ENCODE results near the gene DENND4A.
"Not testable (repeated sequence)": the region's sequence is repeated elsewhere in the genome, so short reads cannot be mapped to it uniquely, and the experiment has no call there.

The DENND4A gene

GRCh38 chr15:65778701-65779100 lies 13.4 kb downstream of the DENND4A start:
- not testable (repeated sequence) for H3K4me1 ChIP-seq (ENCODE audit: control insufficient read depth, insufficient read depth, low read length); H3K36me3 ChIP-seq (ENCODE audit: control insufficient read depth, insufficient read depth, low read length); H3K27me3 ChIP-seq (ENCODE audit: control insufficient read depth, insufficient read depth, low read length); H3K4me3 ChIP-seq (ENCODE audit: low read depth, low read length); H3K9me3 ChIP-seq (ENCODE audit: control insufficient read depth, insufficient read depth, low read length); H3K9ac ChIP-seq (ENCODE audit: low read depth, low read length)

DNA sequence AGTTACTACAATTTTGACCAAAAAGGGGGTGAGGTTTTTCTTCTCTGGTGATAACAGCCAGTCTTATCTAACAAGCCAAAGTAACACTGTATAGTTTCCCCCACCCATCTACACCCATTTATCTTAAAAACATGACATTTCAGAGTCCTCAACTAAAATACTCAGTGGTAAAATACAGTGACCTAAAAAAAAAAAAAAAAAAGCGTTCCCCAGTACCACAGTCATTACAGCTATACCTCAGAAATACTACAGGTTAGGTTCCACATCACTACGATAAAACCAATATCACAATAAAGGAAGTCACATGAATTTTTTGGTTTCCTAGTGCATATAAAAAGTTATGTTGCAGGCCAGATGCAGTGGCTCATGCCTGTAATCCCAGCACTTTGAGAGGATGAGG lies 13.8 kb downstream of the DENND4A start:
- no peaks in the 10 kb centered on the region for H3K36me3 ChIP-seq (ENCODE audit: control insufficient read depth, insufficient read depth, low read length)
- no peaks in the 10 kb centered on the region for H3K27me3 ChIP-seq (ENCODE audit: control insufficient read depth, insufficient read depth, low read length)
- H3K4me3 ChIP-seq (ENCODE audit: low read depth, low read length) = no peak overlapping the region
- no peaks in the 10 kb centered on the region for H3K4me1 ChIP-seq (ENCODE audit: control insufficient read depth, insufficient read depth, low read length)
- no peaks in the 10 kb centered on the region for H3K9me3 ChIP-seq (ENCODE audit: control insufficient read depth, insufficient read depth, low read length)
- no peak overlapping the region for H3K9ac ChIP-seq (ENCODE audit: low read depth, low read length)

DNA sequence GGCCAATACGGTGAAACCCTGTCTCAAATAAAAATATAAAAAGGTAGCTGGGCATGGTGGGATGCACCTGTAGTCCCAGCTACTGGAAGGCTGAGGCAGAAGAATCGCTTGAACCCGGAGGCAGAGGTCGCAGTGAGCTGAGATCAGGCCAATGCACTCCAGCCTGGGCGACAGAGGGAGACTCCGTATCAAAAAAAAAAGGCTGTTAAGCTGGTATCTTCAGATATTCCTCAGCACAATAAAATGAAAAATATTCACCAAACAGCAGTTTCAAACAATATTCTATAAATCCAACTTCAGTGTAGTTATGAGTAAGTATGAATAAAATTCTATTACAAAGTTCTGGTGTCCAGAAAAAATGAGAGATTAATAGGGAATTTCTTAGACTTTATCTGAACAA lies 14.2 kb downstream of the DENND4A start:
- H3K4me1 ChIP-seq (ENCODE audit: control insufficient read depth, insufficient read depth, low read length) = no peaks in the 10 kb centered on the region
- no peak overlapping the region for H3K9ac ChIP-seq (ENCODE audit: low read depth, low read length)

GRCh38 chr15:65777053-65777452 lies 15.0 kb downstream of the DENND4A start:
- H3K36me3 ChIP-seq (ENCODE audit: control insufficient read depth, insufficient read depth, low read length) = no peaks in the 10 kb centered on the region
- H3K4me3 ChIP-seq (ENCODE audit: low read depth, low read length) = no peak overlapping the region
- H3K27me3 ChIP-seq (ENCODE audit: control insufficient read depth, insufficient read depth, low read length) = no peaks in the 10 kb centered on the region
- H3K9me3 ChIP-seq (ENCODE audit: control insufficient read depth, insufficient read depth, low read length) = no peaks in the 10 kb centered on the region
- no peak overlapping the region for H3K9ac ChIP-seq (ENCODE audit: low read depth, low read length)
- H3K4me1 ChIP-seq (ENCODE audit: control insufficient read depth, insufficient read depth, low read length) = no peaks in the 10 kb centered on the region

More for the DNA sequence above, 14.2 kb downstream of the DENND4A start:
- no peaks in the 10 kb centered on the region for H3K27me3 ChIP-seq (ENCODE audit: control insufficient read depth, insufficient read depth, low read length)
- no peak overlapping the region for H3K4me3 ChIP-seq (ENCODE audit: low read depth, low read length)
- H3K9me3 ChIP-seq (ENCODE audit: control insufficient read depth, insufficient read depth, low read length) = no peaks in the 10 kb centered on the region
- H3K36me3 ChIP-seq (ENCODE audit: control insufficient read depth, insufficient read depth, low read length) = no peaks in the 10 kb centered on the region

DNA sequence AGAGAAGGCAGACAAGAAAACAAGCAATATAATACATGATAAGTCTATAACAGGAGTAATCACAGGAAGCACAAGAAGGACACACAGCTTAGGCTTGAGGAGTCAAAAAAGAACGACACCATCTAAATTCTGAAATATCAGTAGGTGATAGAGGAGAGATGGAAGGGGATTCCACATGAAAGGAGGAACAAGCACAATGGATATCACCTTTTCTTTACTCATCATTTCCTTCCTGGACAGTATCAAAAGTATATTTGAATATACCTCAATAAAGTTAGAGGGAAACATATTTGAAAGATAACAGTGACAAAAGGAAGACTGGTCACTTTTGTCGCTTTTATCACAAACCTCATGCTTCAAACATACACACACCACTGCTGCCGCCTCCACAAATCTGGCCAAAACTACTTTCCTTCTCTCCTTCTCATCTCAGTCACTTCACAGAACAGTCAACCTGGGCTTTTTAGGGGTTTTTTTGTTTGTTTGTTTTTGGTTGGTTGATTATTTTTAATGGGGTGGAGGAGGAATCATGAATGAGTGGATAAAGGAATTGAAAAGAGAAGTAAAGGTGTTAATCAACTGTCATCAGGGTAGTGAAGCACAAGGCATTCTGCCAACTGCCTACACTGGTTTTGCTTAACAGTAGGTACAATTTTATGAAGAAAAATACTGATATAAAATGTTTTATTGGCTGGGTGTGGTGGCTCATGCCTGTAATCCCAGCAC lies 18.5 kb downstream of the DENND4A start:
- H3K27me3 ChIP-seq (ENCODE audit: control insufficient read depth, insufficient read depth, low read length) = no peaks in the 10 kb centered on the region
- no peak overlapping the region for H3K4me3 ChIP-seq (ENCODE audit: low read depth, low read length)
- no peaks in the 10 kb centered on the region for H3K36me3 ChIP-seq (ENCODE audit: control insufficient read depth, insufficient read depth, low read length)
- H3K4me1 ChIP-seq (ENCODE audit: control insufficient read depth, insufficient read depth, low read length) = peaks cover 9% of the 10 kb centered on the region
- H3K9me3 ChIP-seq (ENCODE audit: control insufficient read depth, insufficient read depth, low read length) = no peaks in the 10 kb centered on the region
- no peak overlapping the region for H3K9ac ChIP-seq (ENCODE audit: low read depth, low read length)

DNA sequence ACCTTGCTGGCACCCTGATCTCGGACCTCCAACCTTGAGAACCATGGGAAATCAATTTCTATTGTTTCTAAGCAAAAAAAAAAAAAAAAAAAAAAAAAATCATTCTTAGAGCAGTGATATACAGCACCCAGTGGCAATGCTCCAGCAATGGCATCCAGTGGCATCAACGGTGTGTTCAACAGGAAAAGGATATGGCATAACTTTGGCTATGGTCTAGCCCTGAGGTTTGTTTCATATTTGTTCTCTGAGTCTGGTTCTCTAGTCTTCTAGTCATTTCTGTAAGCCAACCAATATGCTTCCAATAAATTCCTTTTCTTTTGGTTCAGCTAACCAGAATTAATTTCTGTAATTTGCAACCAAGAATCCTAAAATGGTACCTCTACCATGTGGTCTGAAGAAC lies 19.2 kb downstream of the DENND4A start:
- no peak overlapping the region for H3K4me3 ChIP-seq (ENCODE audit: low read depth, low read length)
- no peaks in the 10 kb centered on the region for H3K36me3 ChIP-seq (ENCODE audit: control insufficient read depth, insufficient read depth, low read length)
- no peaks in the 10 kb centered on the region for H3K9me3 ChIP-seq (ENCODE audit: control insufficient read depth, insufficient read depth, low read length)
- H3K9ac ChIP-seq (ENCODE audit: low read depth, low read length) = no peak overlapping the region
- H3K4me1 ChIP-seq (ENCODE audit: control insufficient read depth, insufficient read depth, low read length) = peaks cover 9% of the 10 kb centered on the region
- H3K27me3 ChIP-seq (ENCODE audit: control insufficient read depth, insufficient read depth, low read length) = no peaks in the 10 kb centered on the region

GRCh38 chr15:65771870-65772269 lies 20.2 kb downstream of the DENND4A start:
- H3K9me3 ChIP-seq (ENCODE audit: control insufficient read depth, insufficient read depth, low read length) = no peaks in the 10 kb centered on the region
- no peaks in the 10 kb centered on the region for H3K36me3 ChIP-seq (ENCODE audit: control insufficient read depth, insufficient read depth, low read length)
- no peak overlapping the region for H3K9ac ChIP-seq (ENCODE audit: low read depth, low read length)
- peaks cover 9% of the 10 kb centered on the region for H3K4me1 ChIP-seq (ENCODE audit: control insufficient read depth, insufficient read depth, low read length)
- no peak overlapping the region for H3K4me3 ChIP-seq (ENCODE audit: low read depth, low read length)
- H3K27me3 ChIP-seq (ENCODE audit: control insufficient read depth, insufficient read depth, low read length) = no peaks in the 10 kb centered on the region

DNA sequence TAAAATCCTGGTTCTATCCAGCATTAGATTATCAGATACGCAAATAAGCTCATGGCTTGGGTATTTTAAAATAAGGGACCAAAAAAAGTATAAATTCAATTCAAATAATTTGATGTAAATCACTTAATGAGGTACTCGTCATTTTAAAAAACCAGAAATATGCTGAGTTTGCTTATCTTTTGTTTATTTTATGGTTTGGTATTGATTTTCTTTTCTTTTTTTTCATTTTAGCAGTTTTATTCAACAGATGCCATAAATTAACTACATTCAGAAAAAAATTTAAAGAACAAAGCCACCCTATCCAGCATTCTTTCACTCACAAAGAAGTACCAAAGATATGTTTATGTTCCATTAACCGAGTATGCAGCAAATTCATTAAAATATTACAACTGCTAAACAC lies 22.6 kb downstream of the DENND4A start:
- Histone ChIP-seq H3K9me3 (ENCODE audit: control insufficient read depth, insufficient read depth, low read length) (no peaks in the 10 kb centered on the region), H3K27me3 (ENCODE audit: control insufficient read depth, insufficient read depth, low read length) (no peaks in the 10 kb centered on the region), H3K9ac (ENCODE audit: low read depth, low read length) (no peak overlapping the region), H3K4me1 (ENCODE audit: control insufficient read depth, insufficient read depth, low read length) (peaks cover 9% of the 10 kb centered on the region), H3K36me3 (ENCODE audit: control insufficient read depth, insufficient read depth, low read length) (no peaks in the 10 kb centered on the region), H3K4me3 (ENCODE audit: low read depth, low read length) (no peak overlapping the region)

- Histone ChIP-seq H3K9ac (ENCODE audit: low read depth, low read length) (no peak overlapping the region), H3K4me1 (ENCODE audit: control insufficient read depth, insufficient read depth, low read length) (peaks cover 9% of the 10 kb centered on the region), H3K27me3 (ENCODE audit: control insufficient read depth, insufficient read depth, low read length) (no peaks in the 10 kb centered on the region), H3K4me3 (ENCODE audit: low read depth, low read length) (no peak overlapping the region), H3K36me3 (ENCODE audit: control insufficient read depth, insufficient read depth, low read length) (no peaks in the 10 kb centered on the region), H3K9me3 (ENCODE audit: control insufficient read depth, insufficient read depth, low read length) (no peaks in the 10 kb centered on the region)
These were observed 24.2 kb downstream of the DENND4A start for GRCh38 chr15:65767895-65768294.

- H3K27me3 ChIP-seq (ENCODE audit: control insufficient read depth, insufficient read depth, low read length) = no peaks in the 10 kb centered on the region
- no peak overlapping the region for H3K9ac ChIP-seq (ENCODE audit: low read depth, low read length)
- H3K36me3 ChIP-seq (ENCODE audit: control insufficient read depth, insufficient read depth, low read length) = no peaks in the 10 kb centered on the region
- H3K9me3 ChIP-seq (ENCODE audit: control insufficient read depth, insufficient read depth, low read length) = no peaks in the 10 kb centered on the region
- no peak overlapping the region for H3K4me3 ChIP-seq (ENCODE audit: low read depth, low read length)
- H3K4me1 ChIP-seq (ENCODE audit: control insufficient read depth, insufficient read depth, low read length) = peaks cover 9% of the 10 kb centered on the region
These were observed 24.9 kb downstream of the DENND4A start for GRCh38 chr15:65767264-65767595.

DNA sequence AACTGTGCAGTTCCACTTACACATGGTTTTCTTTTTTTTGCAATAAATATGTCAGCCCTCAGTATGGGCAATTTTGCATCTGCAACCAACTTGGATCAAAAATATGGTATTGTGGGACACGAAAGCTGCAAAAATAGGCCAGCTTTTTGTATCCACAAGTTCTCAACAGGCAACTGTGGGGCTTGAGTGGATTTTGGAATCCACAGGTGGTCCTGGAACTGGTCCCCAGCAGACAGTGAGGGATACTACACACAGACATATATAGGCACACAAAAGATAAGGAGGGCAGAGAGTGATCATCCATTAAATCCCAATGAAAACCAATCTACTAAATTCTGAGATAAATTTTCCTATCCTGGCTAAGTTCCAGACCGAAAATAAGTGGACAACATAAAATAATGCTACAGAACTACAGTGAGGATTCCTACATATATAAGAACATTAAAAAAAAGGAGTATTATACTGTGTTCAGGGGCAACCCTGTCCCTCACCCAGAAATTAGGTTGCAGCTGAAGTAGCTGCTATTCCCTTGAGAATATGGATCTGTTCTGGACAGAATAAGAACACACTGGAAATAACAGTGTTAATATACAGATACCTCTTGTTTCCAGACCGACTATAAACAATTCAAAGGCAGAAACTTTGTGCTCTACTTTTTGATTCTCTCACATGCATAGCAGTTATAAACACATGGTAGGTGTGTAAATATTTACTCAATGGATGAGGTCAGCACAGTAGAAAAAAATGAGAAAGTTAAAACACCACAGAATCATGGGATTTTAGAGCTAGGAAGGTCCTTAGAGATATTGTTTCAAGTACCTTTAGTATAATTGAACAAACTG lies 25.4 kb downstream of the DENND4A start:
- no peaks in the 10 kb centered on the region for H3K9me3 ChIP-seq (ENCODE audit: control insufficient read depth, insufficient read depth, low read length)
- H3K4me1 ChIP-seq (ENCODE audit: control insufficient read depth, insufficient read depth, low read length) = peaks cover 9% of the 10 kb centered on the region
- no peak overlapping the region for H3K9ac ChIP-seq (ENCODE audit: low read depth, low read length)
- H3K36me3 ChIP-seq (ENCODE audit: control insufficient read depth, insufficient read depth, low read length) = no peaks in the 10 kb centered on the region
- no peaks in the 10 kb centered on the region for H3K27me3 ChIP-seq (ENCODE audit: control insufficient read depth, insufficient read depth, low read length)
- no peak overlapping the region for H3K4me3 ChIP-seq (ENCODE audit: low read depth, low read length)

- Histone ChIP-seq H3K4me1 (ENCODE audit: control insufficient read depth, insufficient read depth, low read length) (peaks cover 9% of the 10 kb centered on the region), H3K27me3 (ENCODE audit: control insufficient read depth, insufficient read depth, low read length) (no peaks in the 10 kb centered on the region), H3K9me3 (ENCODE audit: control insufficient read depth, insufficient read depth, low read length) (no peaks in the 10 kb centered on the region), H3K36me3 (ENCODE audit: control insufficient read depth, insufficient read depth, low read length) (no peaks in the 10 kb centered on the region), H3K4me3 (ENCODE audit: low read depth, low read length) (no peak overlapping the region), H3K9ac (ENCODE audit: low read depth, low read length) (no peak overlapping the region)
These were observed 27.0 kb downstream of the DENND4A start for GRCh38 chr15:65765106-65765505.
